OCI-M1 (cell line): ENCODE results near the gene TRPM1.

Experiments used
- DNase-seq: peaks from one replicate; lab custom pipeline; 2025; lab: John Stamatoyannopoulos, UW

The TRPM1 gene

DNA sequence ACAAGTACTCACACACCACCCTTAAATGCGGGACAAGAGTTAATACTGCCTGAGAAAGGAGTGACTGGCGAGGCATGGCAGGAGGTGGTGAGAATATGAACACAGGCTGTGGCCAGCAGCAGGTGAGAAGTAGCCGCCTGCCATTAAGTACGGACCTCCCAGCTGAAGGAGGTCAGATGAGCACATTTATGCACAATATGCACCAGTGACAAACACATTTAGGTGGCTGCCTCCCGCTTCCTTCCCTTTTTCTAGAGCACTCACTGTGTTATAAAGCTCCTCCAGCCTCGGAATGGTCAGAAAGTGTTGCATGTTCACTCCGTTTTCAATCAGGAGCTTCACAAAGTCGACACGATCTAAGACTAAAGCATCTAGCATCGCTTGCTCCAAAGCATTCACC lies 52.4 kb downstream of the TRPM1 start:
- DNase-seq: no peak

DNA sequence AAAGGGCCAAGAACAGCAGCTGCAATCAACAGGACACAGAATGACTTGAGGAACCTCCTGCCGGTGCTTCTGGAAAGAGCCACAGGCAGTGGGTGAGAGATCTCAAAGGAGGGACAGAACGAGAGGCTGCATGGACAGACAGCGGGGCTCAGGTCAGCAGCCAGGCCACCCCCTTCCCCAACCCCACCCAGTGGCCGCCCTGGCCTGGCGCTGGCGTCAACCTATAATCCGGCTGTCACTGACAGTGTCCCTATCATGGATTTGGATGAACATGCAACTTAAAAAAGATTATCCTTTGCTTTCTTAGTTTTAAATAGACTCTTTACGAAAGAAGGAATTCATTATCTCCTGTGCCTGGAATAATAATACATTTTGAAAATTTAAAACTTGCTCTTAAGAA lies 54.1 kb downstream of the TRPM1 start:
- no peak for DNase-seq

DNA sequence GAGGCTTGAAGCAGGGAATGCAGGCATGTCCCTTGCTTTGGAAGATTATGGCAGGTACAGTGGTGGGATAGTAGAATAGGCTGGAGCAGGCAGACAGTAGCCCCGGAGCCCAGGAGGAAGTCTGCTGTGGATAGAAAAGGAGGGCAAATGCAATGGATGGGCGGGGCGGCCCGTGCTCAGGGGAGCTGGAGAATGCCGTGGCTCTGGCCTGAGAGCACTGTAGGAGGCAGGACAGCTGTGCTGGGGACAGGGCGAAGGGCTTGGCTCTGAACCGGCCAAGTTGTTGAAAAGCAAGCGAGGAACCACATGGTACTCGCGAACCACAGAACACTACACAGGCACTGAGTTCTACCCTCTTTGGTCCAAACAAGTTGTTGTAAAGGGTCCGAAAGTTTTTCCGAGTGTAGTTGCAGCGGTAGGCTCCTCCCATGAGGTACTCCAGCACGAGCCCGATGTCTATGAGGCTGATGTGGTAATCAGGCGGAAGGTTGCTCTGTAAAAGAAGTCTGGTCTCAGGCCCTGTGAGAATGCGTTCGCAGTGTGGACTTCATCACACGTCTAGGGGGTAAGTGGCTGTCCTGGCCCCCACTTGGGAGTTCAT lies 54.7 kb downstream of the TRPM1 start:
- DNase-seq: no peak

DNA sequence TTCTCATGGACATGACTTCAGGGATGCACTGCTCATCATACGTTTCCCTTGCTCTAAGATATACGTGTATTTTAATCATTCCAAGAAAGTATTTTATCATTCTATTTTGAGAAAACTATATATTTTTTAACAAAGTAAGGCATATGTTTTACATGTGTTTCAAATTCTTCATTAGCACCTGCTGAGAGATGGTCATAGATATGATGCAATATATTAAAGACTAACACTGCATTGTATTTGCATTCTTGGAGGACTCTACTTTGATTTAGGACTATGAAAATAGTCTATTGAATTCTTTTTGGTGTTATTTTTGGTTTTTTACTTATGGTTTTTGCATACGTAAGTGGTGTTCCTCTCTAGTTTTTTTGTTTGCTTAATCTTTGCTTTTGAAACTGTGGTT lies 55.9 kb downstream of the TRPM1 start:
- no peak for DNase-seq

DNA sequence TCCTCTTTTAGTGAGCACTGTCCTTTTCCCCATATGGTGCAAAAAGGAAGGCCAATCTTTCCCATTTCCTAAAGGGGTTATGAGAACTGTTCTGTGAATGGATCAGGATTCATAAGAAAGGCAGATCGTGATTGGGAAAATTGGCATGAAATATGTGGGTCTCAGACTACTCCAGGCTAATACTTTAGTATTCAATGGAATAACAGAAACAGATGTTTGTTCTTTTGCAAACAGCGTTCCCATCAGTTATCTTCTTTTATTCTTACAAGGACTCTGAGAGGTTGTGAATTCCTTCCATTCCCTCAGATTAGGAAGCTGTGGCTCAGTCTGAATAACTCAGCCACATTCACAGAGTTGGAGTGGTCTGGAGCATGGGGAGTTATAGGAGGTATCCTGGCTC lies 58.8 kb downstream of the TRPM1 start:
- DNase-seq: no peak

DNA sequence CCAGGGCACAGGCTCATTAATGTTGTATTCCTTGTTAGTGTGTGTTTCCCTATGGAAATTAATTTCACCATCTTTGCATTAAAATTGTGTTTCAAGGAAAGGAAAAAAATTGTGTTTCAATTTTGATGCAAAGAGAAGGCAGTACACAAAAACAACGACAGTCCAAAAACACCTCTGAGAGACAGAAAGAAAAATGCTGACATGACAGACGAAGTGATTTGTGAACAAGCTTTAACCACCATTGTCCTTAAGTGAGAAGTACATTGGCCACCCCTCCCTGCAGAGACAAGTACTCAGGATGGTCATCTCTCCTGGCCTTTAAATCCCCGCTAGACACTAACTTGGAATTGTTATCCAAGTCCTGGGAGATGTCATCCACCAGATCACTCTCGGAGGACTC lies 59.9 kb downstream of the TRPM1 start:
- DNase-seq: no peak

DNA sequence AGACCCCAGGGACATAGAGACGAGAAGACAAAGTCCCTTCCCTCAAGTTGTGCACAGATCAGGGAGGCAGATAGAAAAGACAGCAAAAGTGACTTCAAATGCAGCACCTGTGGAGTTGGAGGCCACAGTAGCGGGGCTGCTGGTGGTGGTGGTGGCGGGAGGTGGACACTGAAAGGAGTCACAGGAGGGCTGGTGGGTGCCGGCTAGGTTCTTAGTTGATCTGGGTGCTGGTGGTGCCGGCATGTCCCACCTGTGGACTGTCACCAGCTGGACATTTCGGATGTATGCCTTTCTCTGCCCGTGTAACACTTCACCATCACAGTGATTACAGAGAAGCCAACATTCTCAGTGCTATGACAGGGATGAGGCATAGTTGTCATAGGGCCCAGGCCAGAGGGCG lies 60.9 kb downstream of the TRPM1 start:
- no peak for DNase-seq

DNA sequence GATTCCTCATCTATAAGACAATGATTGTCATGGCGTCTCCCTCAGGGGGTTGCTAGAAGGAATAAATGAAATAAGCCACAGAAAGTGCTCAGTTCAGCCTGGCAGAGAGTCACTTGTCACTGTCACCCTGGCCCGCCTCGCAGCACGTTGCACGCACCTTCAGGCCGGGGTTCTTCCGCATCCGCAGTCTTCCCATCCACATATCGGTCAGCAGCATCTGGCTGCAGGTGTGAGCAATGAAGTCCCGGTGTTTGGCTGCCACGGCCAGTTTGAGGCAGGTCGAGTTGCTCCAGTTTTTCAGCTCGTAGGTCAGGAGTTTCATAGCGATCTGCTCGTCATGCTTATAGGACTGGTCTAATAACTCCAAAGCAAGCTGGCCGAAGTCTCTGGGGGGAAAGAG lies 61.6 kb downstream of the TRPM1 start:
- DNase-seq: no peak

DNA sequence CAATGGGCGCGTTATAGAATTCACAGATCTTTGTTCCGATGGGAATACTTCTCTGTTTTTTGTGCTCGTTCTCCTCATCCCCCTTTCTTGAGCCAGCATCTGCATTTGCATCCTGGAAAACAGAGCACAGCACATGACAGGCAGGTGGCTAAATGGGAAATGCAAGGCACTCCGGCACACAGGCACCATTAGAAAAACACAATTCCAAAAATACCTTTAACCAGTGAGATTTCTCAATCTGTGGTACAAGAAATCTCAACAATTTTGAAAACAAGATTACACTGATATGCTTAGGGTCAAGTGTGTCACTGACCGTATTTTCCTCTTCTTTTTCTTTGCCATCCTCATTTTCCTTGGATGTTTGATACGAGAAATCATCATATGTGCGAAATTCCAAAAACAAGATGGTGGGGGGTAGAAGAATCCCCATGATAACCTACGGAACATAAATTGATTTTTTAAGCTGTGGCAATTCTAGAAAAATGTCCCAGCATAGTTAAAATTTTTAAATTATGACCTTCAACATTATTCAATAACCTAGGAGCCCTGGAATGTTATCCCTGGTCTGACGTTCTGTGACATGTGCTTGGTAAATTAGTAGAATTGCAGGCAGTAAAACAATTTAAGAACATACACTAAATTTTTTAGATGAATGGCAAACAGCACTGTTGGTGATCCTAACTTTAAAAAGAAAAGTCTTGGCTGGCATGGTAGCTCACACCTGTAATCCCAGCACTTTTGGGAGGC lies 63.6 kb downstream of the TRPM1 start:
- DNase-seq: no peak

DNA sequence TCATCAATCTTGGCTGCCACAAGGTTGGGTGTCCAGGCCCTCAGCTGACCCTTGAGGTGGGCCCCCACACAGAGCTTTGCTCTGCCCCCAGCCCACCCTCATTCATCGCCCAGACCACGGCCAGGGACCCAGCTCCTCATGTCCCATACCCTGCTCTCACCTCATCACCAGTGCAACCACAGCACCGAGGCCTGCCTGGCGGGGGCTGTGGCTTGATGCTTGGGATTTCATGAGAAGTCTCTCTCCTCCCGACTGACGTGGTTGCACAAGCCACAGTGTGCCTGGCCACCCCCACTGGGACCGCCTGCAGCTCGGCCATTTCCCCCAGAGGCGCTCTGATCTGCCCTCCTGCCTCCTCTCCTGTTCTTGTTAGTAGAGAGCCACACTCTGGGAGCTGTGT lies 64.7 kb downstream of the TRPM1 start:
- DNase-seq: no peak

DNA sequence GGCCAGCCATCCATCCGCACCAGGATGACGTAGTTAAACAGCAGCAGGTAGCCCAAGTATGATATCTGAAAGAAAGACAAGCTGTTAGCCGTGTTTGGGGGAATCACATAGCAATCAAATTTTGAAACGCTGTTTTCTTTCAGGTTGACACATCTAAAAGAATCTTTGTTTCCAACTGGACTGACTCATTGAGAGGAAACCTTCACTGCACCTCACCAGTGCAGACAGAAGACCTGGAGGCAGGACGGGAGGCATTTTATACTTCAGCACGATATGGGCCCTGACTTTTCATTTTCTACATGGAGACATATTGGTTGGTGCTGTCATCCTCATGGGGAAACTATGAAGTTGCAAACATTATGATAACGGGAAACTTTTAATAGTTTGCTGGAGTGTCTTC lies 65.9 kb downstream of the TRPM1 start:
- DNase-seq: no peak

DNA sequence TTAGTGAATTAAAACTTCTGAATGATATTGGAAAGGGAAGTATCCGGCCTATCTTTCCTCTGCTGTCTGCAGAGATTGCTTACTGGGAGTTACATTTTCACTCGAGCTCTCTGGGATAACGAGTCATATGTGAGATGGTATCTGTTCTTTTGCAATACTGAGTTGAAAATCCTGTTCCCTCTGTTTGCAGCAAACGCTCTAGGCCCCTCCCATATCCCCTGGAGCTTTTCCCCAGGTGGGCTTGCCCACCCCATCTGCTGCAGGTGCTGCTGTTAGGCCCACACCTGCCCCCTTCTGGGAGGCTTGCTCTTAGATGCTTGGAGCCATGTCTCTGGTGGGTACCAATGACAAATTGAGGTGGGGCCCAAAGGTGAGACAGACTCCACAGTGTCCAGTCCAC lies 67.4 kb downstream of the TRPM1 start:
- no peak for DNase-seq

DNA sequence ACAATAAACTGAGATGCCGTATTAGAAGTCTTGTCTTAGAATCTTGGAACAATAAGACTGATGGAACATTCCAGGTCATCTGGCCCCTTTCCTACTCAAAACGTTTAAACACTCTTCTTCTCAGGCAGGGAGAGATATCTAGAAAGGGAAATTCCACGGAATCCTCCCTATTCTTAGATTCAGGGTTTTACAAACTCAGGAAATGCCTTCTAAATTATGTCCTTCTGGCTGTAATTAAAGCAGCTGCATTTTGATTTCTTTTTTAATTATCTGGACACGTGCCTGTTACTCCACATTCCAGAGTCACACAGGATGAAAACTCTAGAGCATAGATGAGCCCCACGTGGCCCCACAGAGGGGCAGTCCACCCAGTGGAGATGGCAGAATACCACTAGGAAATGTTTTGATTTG lies 68.6 kb downstream of the TRPM1 start:
- DNase-seq: no peak

DNA sequence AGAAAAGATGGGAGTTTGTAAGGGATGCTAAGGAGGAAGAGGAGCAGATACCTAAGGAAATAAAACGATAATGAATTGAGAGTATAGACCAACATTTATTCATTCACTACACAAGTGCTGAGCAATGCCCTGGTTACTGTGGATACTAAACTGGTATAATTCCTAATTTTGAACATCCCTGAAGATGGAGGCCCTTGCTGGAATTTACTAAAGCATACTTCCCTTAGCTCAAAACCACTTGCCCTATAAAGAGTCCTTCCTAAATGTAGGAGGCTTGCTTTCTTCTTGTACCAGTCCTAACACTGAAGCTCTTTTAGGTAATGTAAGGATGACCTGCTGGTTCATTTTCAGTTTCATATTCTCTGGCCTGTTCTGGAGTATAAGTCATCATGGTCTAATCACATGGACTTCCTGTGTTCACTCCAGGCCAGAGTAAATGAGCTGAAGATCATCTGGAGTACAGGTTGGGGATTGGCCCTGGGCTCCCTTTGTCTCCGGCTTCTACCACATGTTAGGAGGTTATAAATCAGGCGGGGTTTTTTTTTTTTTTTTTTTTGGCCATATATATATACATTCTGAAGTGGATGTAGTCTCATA lies 70.0 kb downstream of the TRPM1 start:
- DNase-seq: no peak

DNA sequence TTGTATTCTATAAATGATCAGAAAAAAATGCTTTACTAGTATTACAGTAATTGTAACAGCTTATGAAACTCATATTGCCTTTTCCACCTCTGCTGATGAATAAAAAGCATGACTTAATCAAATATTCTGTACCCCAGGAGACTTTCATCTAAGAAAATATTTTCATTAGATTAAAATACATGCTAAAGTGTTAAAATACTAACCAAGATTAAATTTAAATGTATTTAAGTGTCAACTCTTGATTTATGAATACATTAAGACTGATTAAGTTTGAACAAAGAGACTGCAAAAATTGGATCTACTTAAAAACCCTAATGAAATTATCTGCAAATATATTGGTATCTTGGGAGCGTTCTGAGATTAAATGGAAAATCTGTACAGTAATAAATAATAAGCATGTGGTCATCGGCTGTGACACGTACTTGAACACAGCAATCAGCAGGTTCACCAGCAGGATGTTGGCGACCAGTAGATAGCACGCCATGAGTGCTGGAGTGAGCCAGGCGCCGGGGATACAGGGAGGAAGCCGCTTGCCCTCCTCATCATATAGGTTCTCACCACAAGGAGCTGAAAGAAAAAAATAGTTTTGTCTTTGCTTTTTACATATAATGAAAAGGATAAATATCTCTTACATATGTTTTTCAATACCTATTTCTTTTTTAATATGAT lies 73.5 kb downstream of the TRPM1 start:
- DNase-seq: no peak

DNA sequence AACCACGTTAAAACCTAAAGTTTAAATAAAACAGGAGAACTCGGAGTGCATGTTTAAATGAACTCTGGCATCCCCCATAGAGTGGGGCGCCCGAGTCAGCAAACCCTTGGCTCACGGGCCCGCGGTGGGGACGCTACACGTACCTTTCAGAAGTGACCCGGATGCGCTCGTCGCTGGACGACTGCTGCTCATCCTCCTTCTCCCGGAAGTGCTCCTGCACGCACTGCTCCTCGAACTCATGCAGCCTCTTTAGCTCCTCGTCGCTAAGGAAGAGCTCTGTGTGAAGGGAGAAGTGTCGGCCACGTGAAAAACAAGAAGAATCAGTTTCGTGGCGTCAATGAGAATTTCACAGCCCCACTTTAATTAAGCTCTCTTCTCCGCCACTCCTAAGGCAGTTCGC lies 75.5 kb downstream of the TRPM1 start:
- DNase-seq: no peak

DNA sequence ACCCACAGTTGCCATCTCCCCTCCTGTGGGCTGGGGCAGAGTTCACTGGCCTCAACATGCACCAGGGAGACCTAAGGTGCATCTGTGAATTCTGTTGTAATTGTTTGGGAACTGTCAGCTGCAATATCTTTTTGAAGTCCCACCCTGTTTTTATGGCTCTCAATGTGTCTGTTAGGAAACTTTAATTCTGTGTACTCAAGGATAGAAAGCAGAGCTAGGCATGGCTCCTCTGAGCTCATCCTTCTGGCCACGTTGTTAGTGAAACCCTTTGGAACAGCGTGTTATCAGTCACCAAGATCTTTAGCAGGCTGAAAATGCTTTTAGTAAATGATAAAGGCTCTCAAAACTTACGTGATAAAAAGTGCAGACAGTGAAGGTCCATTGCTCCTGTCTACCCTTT lies 76.5 kb downstream of the TRPM1 start:
- no peak for DNase-seq

DNA sequence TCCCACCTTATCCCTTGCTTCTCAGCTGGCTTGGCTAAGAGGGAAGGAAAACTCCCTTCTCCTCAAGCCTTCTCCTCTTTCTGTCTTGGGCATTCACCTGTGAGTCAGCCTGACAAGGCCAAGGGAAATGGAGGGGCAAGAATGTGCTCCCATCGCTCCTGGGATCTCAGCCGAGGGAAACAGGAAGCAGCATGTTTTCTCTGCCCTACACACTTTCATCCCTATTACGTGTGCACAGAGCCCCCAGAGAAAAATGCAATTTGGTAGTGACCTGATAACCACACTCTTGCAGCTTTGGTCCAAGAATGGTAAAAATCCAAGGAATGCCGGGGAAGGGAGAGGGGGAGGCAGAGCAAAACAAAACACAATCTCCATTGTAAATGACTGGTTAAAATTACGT lies 77.2 kb downstream of the TRPM1 start:
- no peak for DNase-seq

DNA sequence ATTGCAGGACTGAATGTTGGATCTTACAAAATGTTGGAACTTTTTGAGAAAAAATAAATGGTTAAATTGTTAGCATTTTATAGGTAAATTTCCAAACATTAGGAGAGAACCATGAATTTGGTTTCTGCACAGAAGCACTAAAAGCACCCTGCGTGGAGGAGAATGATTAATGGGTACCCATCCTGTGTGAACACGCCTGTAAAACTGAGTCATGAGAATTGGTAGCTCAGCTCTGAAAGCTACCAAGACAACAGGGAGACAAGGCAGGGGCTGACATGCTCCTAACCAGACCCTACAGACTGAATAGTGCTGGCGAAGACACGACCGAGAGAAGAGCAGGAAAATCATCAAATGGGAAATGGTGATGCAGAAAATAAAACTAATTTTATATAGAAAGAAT lies 77.7 kb downstream of the TRPM1 start:
- DNase-seq: no peak

DNA sequence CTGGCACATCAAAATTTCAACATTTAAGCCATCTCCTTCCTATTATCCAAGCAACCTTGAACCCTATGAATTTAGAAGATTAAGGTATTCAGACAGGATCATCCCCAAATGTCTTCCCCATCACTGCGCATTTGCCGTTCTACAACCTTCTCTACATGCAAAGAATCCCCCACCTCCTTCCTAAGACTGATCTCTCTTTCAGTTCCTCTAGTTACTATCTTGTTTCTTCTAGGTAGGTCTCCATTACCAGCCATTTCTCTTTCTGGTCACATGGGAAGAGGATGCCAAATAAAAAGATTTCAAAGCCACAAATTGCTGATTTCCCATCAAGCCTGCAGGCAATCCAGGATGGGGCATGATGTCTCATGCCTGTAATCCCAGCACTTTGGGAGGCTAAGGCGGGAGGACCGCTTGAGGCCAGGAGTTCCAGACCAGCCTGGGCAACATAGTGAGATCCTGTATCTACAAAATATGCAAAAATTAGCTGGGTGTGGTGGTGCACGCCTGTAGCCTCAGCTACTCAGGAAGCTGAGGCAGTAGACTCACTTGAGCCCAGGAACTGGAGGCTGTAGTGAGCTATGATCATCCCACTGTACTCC lies 80.4 kb downstream of the TRPM1 start:
- no peak for DNase-seq

DNA sequence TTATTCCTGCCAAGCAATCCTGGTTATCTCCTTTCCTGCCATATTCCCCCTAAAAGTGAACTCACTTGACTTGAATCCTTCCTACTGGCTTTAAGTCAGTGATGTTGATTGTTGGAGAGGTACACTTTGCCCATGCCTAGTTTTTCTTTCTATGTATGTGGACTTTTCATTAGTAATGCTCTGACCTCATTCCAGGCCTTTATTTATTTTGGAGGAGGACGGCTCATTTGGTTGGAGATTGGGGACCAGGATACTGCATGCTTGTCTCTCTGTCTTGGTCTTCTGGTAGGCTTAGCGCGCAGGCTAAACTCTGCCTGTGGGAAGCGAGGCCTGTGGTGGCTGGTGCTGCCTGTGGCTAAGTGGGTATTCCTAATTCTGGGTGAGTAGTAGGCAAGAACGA lies 81.0 kb downstream of the TRPM1 start:
- no peak for DNase-seq

DNA sequence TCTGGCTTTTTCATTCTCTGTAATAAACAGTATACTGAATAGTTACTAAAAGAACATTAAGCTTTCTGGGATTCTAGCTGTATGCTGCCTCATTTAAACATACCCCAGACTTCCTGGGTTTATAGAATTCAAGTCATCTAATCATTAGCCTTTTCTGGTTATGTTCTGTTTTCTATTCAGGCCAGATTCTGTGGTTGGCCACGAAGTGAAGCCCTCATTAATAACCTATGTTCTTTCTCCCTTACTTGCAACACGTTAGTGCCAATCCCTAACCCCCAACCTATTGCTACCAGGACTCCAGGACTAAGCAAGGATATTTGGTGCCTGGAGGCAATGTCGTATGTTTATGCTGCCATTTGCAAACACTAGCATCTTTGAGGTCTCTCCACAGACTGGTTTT lies 81.5 kb downstream of the TRPM1 start:
- no peak for DNase-seq

DNA sequence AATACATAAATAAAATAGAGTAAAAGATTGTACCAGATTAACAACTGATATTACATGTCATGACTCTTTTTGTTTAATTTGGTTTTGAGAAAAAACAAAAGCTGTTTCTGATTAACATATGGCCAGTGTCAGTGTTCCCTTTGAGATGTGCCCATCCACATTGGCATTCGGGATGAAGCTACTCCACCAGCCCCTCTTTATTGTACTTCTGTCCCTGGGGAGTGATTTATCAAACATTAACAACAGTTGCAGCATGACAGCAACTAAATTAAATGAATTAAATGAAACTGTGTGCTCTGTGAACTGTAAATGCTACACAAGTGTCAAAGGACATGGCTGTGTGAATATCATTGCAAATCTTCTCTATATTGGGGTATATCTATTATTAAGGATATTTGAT lies 84.2 kb downstream of the TRPM1 start:
- DNase-seq: no peak
